Karpas-422 (cell line): ENCODE data around the gene ERC2. TPM values are rescaled to one million over a fixed set of nuclear protein-coding genes. Genes with fewer than 3 reads are reported as not detected.

ENCODE experiments used
- DNase-seq: peaks from one replicate; pipeline ENCODE4 v3.0.0-alpha.2; 2015
- H2AFZ ChIP-seq: fragments of 200-600 bp; sonication (generic); 2 replicates; pipeline ENCODE4 v1.6.1; 2014; ENCODE audit warnings: antibody characterized with exemption, low read length, mixed read lengths
- H3K27ac ChIP-seq: fragments of 200-600 bp; sonication (generic); 2 replicates; pipeline ENCODE4 v1.5.1; 2014; ENCODE audit warnings: mild to moderate bottlenecking, low read length, moderate library complexity
- H3K27me3 ChIP-seq: fragments of 200-600 bp; sonication (generic); 2 replicates; pipeline ENCODE4 v1.6.1; 2014; ENCODE audit warnings: low read length, mixed read lengths
- H3K36me3 ChIP-seq: fragments of 200-600 bp; sonication (generic); 2 replicates; pipeline ENCODE4 v1.6.1; 2014; ENCODE audit warnings: low read length, mixed read lengths; ENCODE audit not compliant: insufficient read depth
- H3K4me1 ChIP-seq: fragments of 200-600 bp; sonication (generic); 2 replicates; pipeline ENCODE4 v1.6.1; 2014; ENCODE audit warnings: mild to moderate bottlenecking, low read length, mixed read lengths
- H3K4me2 ChIP-seq: fragments of 200-600 bp; sonication (generic); 2 replicates; pipeline ENCODE4 v1.6.1; 2014; ENCODE audit warnings: low read length, low read depth, mild to moderate bottlenecking; ENCODE audit not compliant: poor library complexity, severe bottlenecking
- H3K4me3 ChIP-seq: fragments of 200-600 bp; sonication (generic); 2 replicates; pipeline ENCODE4 v1.5.1; 2014; ENCODE audit warnings: mild to moderate bottlenecking, antibody characterized with exemption, low read length, mixed read lengths
- H3K79me2 ChIP-seq: fragments of 200-600 bp; sonication (generic); 2 replicates; pipeline ENCODE4 v1.6.1; 2014; ENCODE audit warnings: mild to moderate bottlenecking, low read length, mixed read lengths
- H3K9ac ChIP-seq: fragments of 200-600 bp; sonication (generic); 2 replicates; pipeline ENCODE4 v1.6.0; 2014; ENCODE audit warnings: low read length
- H3K9me2 ChIP-seq: fragments of 200-600 bp; sonication (generic), shearing (Covaris generic); replicated peaks from 2 replicates; pipeline ENCODE4 v1.6.0; 2014; ENCODE audit warnings: mild to moderate bottlenecking, low read length, moderate library complexity; ENCODE audit not compliant: insufficient read depth
- H3K9me3 ChIP-seq: fragments of 300-700, 200-600 bp; sonication (generic); 2 replicates; pipeline ENCODE4 v1.6.1; 2014; ENCODE audit warnings: low read length, mixed read lengths
- H4K20me1 ChIP-seq: fragments of 200-600 bp; sonication (generic); 2 replicates; pipeline ENCODE4 v1.6.1; 2014; ENCODE audit warnings: mild to moderate bottlenecking, antibody characterized with exemption, low read length, low read depth; ENCODE audit not compliant: insufficient read depth
- total RNA-seq: library from RNA; depleted of rRNA; stranded (reverse); fragments of >200 nt; shearing (Covaris generic); gene quantifications from 2 replicates; pipeline ENCODE4 v1.2.3, GENCODE V29; 2014; ENCODE audit warnings: low replicate concordance

Gene ERC2
- total RNA-seq, 1 experiment from 2014 or later, result 3.7 TPM

DNA sequence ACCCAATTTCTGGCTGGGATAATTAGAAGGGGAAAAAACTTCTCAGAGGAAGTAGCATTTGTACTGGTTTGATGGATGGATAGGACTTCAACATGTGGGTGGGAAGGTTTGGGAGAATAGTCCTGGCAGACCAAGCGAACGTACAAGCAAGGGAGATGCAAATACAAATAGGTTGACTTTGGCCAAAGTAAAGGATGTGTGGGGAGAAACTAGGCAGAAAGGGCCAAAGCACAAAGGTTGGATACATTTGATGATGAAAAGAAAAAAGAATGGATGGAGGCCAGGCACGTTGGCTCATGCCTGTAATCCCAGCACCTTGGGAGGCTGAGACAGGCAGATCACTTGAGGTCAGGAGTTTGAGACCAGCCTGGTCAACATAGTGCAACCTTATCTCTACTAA lies 63.4 kb downstream of the ERC2 start:
- Histone ChIP-seq H3K27me3 (no peaks in the 10 kb centered on the region), H3K4me1 (no peaks in the 10 kb centered on the region), H2AFZ (no peak overlapping the region), H3K36me3 (no peaks in the 10 kb centered on the region), H3K9me3 (no peaks in the 10 kb centered on the region), H3K27ac (no peak overlapping the region), H3K4me2 (no peak overlapping the region), H4K20me1 (no peaks in the 10 kb centered on the region), H3K9me2 (no peaks in the 10 kb centered on the region), H3K9ac (no peak overlapping the region), H3K4me3 (no peak overlapping the region), H3K79me2 (no peaks in the 10 kb centered on the region)
- no peak for DNase-seq

DNA sequence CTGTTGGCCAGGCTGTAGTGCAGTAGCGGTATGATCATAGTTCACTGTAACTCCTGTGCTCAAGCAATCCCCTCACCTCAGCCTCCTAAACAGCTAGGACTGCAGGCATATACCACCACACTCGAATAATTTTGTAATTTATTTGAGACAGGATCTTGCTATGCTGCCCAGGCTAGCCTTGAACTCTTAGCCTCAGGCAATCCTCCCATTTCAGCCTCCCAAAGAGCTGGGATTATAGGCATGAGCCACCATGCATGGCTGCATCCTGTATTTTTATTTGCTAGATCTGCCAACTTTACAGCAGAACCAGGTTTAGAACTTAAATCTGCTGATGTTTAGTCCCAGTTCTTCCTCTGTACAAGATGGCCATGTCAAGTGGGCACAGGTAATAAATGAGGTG lies 69.6 kb downstream of the ERC2 start:
- Histone ChIP-seq H3K9ac (no peak overlapping the region), H3K27me3 (no peaks in the 10 kb centered on the region), H3K4me1 (no peaks in the 10 kb centered on the region), H3K9me2 (no peaks in the 10 kb centered on the region), H3K27ac (no peak overlapping the region), H3K79me2 (no peaks in the 10 kb centered on the region), H3K36me3 (no peaks in the 10 kb centered on the region), H4K20me1 (no peaks in the 10 kb centered on the region), H3K4me3 (no peak overlapping the region), H3K9me3 (no peaks in the 10 kb centered on the region), H2AFZ (no peak overlapping the region), H3K4me2 (no peak overlapping the region)
- no peak for DNase-seq

DNA sequence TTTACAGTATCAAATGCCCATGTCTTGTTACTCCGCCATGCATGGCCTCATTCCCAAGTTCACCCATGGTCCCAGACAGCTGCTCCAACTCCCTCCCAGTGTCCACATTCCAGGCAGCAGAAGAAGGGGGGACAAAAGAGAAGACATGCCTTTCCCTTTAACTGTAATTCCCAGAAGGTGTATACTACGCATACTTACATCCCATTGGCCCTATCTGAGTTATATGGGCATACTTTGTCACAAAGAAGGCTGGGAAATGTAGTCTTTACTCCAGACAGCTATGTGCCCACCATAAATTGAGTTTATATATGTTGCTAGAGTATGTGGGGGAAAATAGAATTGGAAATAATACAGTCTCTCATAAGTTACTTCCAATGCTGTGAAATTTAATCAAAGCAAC lies 70.5 kb downstream of the ERC2 start:
- H3K9me3 ChIP-seq, result no peaks in the 10 kb centered on the region
- no peaks in the 10 kb centered on the region for H3K36me3 ChIP-seq
- no peak overlapping the region for H3K27ac ChIP-seq
- H3K4me2 ChIP-seq, result no peak overlapping the region
- no peaks in the 10 kb centered on the region for H3K27me3 ChIP-seq
- no peaks in the 10 kb centered on the region for H3K9me2 ChIP-seq
- no peaks in the 10 kb centered on the region for H3K4me1 ChIP-seq
- H2AFZ ChIP-seq, result no peak overlapping the region
- no peak overlapping the region for H3K4me3 ChIP-seq
- no peak overlapping the region for H3K9ac ChIP-seq
- H4K20me1 ChIP-seq, result no peaks in the 10 kb centered on the region
- no peaks in the 10 kb centered on the region for H3K79me2 ChIP-seq
- DNase-seq, result no peak

DNA sequence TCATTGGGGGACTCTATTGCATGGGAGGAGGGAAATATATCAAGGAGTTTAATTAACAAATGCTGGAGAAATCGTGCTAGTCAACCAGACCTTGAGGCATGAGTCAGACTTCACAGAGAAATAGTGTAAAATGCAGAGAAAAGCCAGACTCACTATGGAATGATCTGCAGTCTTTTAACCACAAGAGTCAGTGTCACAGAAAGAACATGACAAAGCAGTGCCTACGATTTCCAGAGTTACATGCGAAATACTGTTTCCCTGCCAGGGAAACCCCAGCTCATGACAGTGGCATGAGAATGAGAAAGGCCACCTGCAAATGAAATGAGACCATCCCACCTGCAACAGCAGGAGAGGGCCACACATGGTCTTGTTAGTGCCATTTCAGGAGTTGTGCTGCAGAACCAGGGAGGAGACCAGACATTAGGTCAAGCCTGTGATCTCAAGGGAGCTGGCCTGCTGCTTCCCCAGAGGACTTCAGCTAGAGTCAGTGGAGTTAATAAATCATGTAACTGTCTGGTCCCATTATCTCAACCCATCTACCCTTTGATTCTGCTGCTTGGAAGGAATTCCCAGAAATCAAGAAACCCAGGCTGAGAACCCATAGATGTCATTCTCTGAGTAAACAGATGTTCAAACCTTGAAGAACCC lies 79.0 kb downstream of the ERC2 start:
- Histone ChIP-seq H4K20me1 (no peaks in the 10 kb centered on the region), H3K36me3 (no peaks in the 10 kb centered on the region), H3K4me1 (no peaks in the 10 kb centered on the region), H3K4me2 (no peak overlapping the region), H3K9me2 (no peaks in the 10 kb centered on the region), H3K4me3 (no peak overlapping the region), H2AFZ (no peak overlapping the region), H3K27me3 (no peaks in the 10 kb centered on the region), H3K9me3 (no peaks in the 10 kb centered on the region), H3K79me2 (no peaks in the 10 kb centered on the region), H3K9ac (no peak overlapping the region), H3K27ac (no peak overlapping the region)
- no peak for DNase-seq

DNA sequence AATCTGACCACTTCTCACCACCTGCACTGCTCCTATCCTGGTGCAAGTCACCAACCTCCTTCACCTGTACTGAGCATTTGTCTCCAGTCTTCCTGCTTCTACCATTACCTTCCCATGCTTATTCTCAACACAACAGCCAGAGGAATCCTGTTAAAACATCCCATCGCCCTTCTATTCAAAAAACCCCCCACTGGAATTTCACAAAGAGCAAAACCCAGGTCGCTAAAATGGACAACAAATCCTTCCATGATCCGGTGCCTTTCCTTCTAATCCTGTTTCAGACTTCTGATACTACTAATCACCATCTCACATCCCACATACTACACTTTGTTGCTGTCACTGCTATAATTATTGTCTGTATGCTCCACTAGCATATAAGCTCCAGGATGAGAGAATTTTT lies 85.2 kb downstream of the ERC2 start:
- Histone ChIP-seq H3K27me3 (no peaks in the 10 kb centered on the region), H3K9me3 (no peaks in the 10 kb centered on the region), H3K79me2 (no peaks in the 10 kb centered on the region), H2AFZ (no peak overlapping the region), H3K4me1 (no peaks in the 10 kb centered on the region), H3K9me2 (no peaks in the 10 kb centered on the region), H3K4me2 (no peak overlapping the region), H3K9ac (no peak overlapping the region), H4K20me1 (no peaks in the 10 kb centered on the region), H3K4me3 (no peak overlapping the region), H3K36me3 (no peaks in the 10 kb centered on the region), H3K27ac (no peak overlapping the region)
- no peak for DNase-seq

DNA sequence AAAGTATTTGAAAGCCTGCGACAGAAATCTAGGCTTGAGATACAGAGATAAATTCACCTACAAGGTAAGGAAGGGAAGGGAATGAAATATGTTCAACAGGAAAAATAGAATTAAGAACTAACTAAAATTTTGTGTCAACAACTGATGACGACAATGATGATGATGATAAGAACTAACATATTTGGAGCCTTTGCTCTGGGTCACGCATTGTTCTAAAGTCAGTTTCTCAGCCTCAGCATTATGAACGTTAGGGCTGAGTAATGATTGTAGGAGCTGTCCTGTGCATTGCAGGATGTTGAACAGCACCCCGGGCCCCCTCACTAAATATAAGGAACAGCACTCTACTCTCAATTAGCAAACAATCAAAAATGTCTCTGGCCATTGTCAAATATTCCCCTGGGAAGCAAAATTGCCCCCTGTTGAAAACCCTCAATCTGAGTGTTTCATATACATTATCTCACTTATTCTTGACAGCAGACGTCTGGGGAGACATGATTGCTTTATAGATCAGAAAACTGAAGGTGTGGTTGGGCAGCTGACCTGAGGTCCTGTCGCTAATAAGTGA lies 88.5 kb downstream of the ERC2 start:
- H3K36me3 ChIP-seq, result no peaks in the 10 kb centered on the region
- peaks cover 6% of the 10 kb centered on the region; the same call in 1 of the 2 replicates for H3K9me3 ChIP-seq
- no peaks in the 10 kb centered on the region for H3K4me1 ChIP-seq
- no peaks in the 10 kb centered on the region for H4K20me1 ChIP-seq
- H3K27me3 ChIP-seq, result no peaks in the 10 kb centered on the region
- H3K79me2 ChIP-seq, result no peaks in the 10 kb centered on the region
- no peak overlapping the region for H2AFZ ChIP-seq
- H3K4me3 ChIP-seq, result no peak overlapping the region
- DNase-seq, result no peak
- no peaks in the 10 kb centered on the region for H3K9me2 ChIP-seq
- H3K27ac ChIP-seq, result no peak overlapping the region
- H3K9ac ChIP-seq, result no peak overlapping the region
- H3K4me2 ChIP-seq, result no peak overlapping the region

DNA sequence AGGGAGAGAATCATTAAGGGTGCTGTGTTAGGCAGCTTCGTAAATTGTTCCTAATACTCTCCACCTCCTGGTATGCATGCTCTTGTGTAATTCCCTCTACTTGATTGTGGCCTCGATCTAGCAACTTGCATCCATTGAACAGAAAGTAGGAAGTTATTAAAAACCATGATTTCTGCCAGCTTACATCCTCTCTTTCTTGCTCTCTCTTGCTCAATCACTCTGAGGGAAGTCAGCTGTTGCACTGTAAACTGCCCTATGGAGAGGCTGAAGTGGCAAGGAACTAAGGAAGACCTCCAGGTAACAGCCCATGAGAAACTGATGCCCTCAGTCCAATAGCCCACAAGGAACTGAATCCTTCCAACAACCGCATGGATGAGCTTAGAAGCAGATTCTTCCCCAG lies 92.6 kb downstream of the ERC2 start:
- Histone ChIP-seq H3K9me2 (no peaks in the 10 kb centered on the region), H3K27ac (no peak overlapping the region), H3K9me3 (peaks cover 6% of the 10 kb centered on the region; the same call in 1 of the 2 replicates), H3K9ac (no peak overlapping the region), H3K4me1 (no peaks in the 10 kb centered on the region), H4K20me1 (no peaks in the 10 kb centered on the region), H3K79me2 (no peaks in the 10 kb centered on the region), H3K36me3 (no peaks in the 10 kb centered on the region), H3K4me2 (no peak overlapping the region), H2AFZ (no peak overlapping the region), H3K27me3 (no peaks in the 10 kb centered on the region), H3K4me3 (no peak overlapping the region)
- no peak for DNase-seq

DNA sequence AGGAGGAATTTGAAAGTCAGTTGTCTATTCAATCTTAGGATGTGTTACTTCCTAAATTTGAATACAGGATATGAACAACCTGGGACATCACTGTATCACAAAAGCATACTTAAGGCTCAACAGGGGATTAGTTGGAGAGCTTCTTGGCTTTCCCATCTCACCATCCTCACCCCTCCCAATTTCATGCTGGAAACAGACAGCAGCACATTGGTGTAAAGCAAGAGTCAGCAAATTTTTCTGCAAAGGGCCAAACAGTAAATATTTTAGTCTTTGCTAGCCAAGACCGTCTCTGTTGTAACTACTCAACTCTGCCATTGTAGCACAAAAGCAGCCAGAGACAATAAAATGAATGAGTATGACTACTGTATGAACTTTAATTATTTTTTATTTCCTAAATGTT lies 94.9 kb downstream of the ERC2 start:
- H3K9ac ChIP-seq, result no peak overlapping the region
- H3K36me3 ChIP-seq, result no peaks in the 10 kb centered on the region
- no peak overlapping the region for H2AFZ ChIP-seq
- no peaks in the 10 kb centered on the region for H3K4me1 ChIP-seq
- no peaks in the 10 kb centered on the region for H3K27me3 ChIP-seq
- no peaks in the 10 kb centered on the region for H3K9me2 ChIP-seq
- H4K20me1 ChIP-seq, result no peaks in the 10 kb centered on the region
- H3K4me3 ChIP-seq, result no peak overlapping the region
- H3K4me2 ChIP-seq, result no peak overlapping the region
- peaks cover 6% of the 10 kb centered on the region; the same call in 1 of the 2 replicates for H3K9me3 ChIP-seq
- no peak for DNase-seq
- no peaks in the 10 kb centered on the region for H3K79me2 ChIP-seq
- H3K27ac ChIP-seq, result no peak overlapping the region
